WTC11 (cell line): Measurements from ENCODE around the gene RBM26.

ENCODE experiments used
- CBFB ChIP-seq: sonication (generic); formaldehyde crosslinking; IDR thresholded peaks from 2 replicates; pipeline ENCODE4 v1.8.1; 2022; ENCODE audit warnings: mild to moderate bottlenecking, low read depth, missing genetic modification reagents
- ELF4 ChIP-seq: sonication (generic); formaldehyde crosslinking; IDR thresholded peaks from 2 replicates; pipeline ENCODE4 v1.8.1; 2022; ENCODE audit warnings: low read depth, mild to moderate bottlenecking, moderate library complexity, missing genetic modification reagents
- KAT7 ChIP-seq: sonication (generic); formaldehyde crosslinking; IDR thresholded peaks from 2 replicates; pipeline ENCODE4 v1.8.1; 2023; ENCODE audit warnings: missing genetic modification reagents, mild to moderate bottlenecking, borderline replicate concordance
- NFYB ChIP-seq: sonication (generic); formaldehyde crosslinking; conservative IDR thresholded peaks from 2 replicates; pipeline ENCODE4 v1.8.0; 2022; ENCODE audit warnings: low read depth, missing genetic modification reagents
- TEAD1 ChIP-seq: sonication (generic); formaldehyde crosslinking; IDR thresholded peaks from 2 replicates; pipeline ENCODE4 v1.8.0; 2022; ENCODE audit warnings: mild to moderate bottlenecking, missing genetic modification reagents
- TEAD4 ChIP-seq: sonication (generic); formaldehyde crosslinking; IDR thresholded peaks from 2 replicates; pipeline ENCODE4 v1.8.0; 2022; ENCODE audit warnings: mild to moderate bottlenecking, missing genetic modification reagents
- ZNF232 ChIP-seq: sonication (generic); formaldehyde crosslinking; IDR thresholded peaks from 2 replicates; pipeline ENCODE4 v1.8.0; 2022; ENCODE audit warnings: mild to moderate bottlenecking, missing genetic modification reagents
- TF ChIP-seq, protein P1 (sequence below): fragments of 200-600 bp; IDR thresholded peaks from 2 replicates; pipeline ENCODE4 v1.8.0; 2022; ENCODE audit warnings: antibody characterized with exemption
- TF ChIP-seq, protein P2 (sequence below): sonication (generic); formaldehyde crosslinking; IDR thresholded peaks from 2 replicates; pipeline ENCODE4 v1.8.1; 2023; ENCODE audit warnings: mild to moderate bottlenecking, missing genetic modification reagents, moderate library complexity
- TF ChIP-seq, protein P3 (sequence below): sonication (generic); formaldehyde crosslinking; IDR thresholded peaks from 2 replicates; pipeline ENCODE4 v1.8.0; 2023; ENCODE audit warnings: missing genetic modification reagents, mild to moderate bottlenecking, borderline replicate concordance
- TF ChIP-seq, protein P4 (sequence below): sonication (generic); formaldehyde crosslinking; IDR thresholded peaks from 2 replicates; pipeline ENCODE4 v1.8.0; 2022; ENCODE audit warnings: missing genetic modification reagents

DNA sequence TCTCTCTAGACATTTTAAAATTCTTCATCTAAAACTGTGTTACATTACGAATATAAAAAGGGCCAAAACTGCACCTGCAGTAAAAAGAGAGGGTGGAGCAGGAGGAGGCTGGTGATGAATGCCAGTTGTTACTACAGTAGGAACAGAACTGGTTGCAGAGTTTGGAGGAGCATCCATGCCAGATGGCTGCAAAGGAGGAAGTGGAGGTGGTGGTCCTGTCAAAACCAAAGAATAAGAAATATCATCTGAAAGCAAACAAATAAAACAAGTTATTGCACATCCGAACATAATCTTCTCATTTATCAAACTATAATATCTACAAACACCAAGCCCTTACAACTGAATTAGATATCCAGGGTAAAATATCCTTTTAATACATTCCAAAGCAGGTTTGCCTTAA lies 40.1 kb downstream of the RBM26 start:
- TF ChIP-seq, protein P1, sequence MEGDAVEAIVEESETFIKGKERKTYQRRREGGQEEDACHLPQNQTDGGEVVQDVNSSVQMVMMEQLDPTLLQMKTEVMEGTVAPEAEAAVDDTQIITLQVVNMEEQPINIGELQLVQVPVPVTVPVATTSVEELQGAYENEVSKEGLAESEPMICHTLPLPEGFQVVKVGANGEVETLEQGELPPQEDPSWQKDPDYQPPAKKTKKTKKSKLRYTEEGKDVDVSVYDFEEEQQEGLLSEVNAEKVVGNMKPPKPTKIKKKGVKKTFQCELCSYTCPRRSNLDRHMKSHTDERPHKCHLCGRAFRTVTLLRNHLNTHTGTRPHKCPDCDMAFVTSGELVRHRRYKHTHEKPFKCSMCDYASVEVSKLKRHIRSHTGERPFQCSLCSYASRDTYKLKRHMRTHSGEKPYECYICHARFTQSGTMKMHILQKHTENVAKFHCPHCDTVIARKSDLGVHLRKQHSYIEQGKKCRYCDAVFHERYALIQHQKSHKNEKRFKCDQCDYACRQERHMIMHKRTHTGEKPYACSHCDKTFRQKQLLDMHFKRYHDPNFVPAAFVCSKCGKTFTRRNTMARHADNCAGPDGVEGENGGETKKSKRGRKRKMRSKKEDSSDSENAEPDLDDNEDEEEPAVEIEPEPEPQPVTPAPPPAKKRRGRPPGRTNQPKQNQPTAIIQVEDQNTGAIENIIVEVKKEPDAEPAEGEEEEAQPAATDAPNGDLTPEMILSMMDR: no peak
- TF ChIP-seq, protein P2, sequence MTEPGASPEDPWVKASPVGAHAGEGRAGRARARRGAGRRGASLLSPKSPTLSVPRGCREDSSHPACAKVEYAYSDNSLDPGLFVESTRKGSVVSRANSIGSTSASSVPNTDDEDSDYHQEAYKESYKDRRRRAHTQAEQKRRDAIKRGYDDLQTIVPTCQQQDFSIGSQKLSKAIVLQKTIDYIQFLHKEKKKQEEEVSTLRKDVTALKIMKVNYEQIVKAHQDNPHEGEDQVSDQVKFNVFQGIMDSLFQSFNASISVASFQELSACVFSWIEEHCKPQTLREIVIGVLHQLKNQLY: no peak
- TF ChIP-seq TEAD1 (CRISPR knock-in tag) (no peak), ZNF232 (CRISPR knock-in tag) (no peak), TEAD4 (CRISPR knock-in tag) (no peak), CBFB (CRISPR knock-in tag) (no peak), ELF4 (no peak), NFYB (no peak), KAT7 (CRISPR knock-in tag) (no peak)
- TF ChIP-seq, protein P3, sequence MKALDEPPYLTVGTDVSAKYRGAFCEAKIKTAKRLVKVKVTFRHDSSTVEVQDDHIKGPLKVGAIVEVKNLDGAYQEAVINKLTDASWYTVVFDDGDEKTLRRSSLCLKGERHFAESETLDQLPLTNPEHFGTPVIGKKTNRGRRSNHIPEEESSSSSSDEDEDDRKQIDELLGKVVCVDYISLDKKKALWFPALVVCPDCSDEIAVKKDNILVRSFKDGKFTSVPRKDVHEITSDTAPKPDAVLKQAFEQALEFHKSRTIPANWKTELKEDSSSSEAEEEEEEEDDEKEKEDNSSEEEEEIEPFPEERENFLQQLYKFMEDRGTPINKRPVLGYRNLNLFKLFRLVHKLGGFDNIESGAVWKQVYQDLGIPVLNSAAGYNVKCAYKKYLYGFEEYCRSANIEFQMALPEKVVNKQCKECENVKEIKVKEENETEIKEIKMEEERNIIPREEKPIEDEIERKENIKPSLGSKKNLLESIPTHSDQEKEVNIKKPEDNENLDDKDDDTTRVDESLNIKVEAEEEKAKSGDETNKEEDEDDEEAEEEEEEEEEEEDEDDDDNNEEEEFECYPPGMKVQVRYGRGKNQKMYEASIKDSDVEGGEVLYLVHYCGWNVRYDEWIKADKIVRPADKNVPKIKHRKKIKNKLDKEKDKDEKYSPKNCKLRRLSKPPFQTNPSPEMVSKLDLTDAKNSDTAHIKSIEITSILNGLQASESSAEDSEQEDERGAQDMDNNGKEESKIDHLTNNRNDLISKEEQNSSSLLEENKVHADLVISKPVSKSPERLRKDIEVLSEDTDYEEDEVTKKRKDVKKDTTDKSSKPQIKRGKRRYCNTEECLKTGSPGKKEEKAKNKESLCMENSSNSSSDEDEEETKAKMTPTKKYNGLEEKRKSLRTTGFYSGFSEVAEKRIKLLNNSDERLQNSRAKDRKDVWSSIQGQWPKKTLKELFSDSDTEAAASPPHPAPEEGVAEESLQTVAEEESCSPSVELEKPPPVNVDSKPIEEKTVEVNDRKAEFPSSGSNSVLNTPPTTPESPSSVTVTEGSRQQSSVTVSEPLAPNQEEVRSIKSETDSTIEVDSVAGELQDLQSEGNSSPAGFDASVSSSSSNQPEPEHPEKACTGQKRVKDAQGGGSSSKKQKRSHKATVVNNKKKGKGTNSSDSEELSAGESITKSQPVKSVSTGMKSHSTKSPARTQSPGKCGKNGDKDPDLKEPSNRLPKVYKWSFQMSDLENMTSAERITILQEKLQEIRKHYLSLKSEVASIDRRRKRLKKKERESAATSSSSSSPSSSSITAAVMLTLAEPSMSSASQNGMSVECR (CRISPR knock-in tag): no peak
- TF ChIP-seq, protein P4, sequence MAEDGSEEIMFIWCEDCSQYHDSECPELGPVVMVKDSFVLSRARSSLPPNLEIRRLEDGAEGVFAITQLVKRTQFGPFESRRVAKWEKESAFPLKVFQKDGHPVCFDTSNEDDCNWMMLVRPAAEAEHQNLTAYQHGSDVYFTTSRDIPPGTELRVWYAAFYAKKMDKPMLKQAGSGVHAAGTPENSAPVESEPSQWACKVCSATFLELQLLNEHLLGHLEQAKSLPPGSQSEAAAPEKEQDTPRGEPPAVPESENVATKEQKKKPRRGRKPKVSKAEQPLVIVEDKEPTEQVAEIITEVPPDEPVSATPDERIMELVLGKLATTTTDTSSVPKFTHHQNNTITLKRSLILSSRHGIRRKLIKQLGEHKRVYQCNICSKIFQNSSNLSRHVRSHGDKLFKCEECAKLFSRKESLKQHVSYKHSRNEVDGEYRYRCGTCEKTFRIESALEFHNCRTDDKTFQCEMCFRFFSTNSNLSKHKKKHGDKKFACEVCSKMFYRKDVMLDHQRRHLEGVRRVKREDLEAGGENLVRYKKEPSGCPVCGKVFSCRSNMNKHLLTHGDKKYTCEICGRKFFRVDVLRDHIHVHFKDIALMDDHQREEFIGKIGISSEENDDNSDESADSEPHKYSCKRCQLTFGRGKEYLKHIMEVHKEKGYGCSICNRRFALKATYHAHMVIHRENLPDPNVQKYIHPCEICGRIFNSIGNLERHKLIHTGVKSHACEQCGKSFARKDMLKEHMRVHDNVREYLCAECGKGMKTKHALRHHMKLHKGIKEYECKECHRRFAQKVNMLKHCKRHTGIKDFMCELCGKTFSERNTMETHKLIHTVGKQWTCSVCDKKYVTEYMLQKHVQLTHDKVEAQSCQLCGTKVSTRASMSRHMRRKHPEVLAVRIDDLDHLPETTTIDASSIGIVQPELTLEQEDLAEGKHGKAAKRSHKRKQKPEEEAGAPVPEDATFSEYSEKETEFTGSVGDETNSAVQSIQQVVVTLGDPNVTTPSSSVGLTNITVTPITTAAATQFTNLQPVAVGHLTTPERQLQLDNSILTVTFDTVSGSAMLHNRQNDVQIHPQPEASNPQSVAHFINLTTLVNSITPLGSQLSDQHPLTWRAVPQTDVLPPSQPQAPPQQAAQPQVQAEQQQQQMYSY: no peak
